ENCODE data around the gene HTRA1.

GRCh38 chr10:122514045-122514840, 52.9 kb downstream of the HTRA1 start:
- TF ChIP-seq HMG20A (CRISPR knock-in tag; conservative IDR thresholded peaks at IDR 0.05) (no peak), SMARCE1 (IDR thresholded peaks at IDR 0.05) (no peak)
- TF ChIP-seq, protein P1, sequence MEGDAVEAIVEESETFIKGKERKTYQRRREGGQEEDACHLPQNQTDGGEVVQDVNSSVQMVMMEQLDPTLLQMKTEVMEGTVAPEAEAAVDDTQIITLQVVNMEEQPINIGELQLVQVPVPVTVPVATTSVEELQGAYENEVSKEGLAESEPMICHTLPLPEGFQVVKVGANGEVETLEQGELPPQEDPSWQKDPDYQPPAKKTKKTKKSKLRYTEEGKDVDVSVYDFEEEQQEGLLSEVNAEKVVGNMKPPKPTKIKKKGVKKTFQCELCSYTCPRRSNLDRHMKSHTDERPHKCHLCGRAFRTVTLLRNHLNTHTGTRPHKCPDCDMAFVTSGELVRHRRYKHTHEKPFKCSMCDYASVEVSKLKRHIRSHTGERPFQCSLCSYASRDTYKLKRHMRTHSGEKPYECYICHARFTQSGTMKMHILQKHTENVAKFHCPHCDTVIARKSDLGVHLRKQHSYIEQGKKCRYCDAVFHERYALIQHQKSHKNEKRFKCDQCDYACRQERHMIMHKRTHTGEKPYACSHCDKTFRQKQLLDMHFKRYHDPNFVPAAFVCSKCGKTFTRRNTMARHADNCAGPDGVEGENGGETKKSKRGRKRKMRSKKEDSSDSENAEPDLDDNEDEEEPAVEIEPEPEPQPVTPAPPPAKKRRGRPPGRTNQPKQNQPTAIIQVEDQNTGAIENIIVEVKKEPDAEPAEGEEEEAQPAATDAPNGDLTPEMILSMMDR (IDR thresholded peaks at IDR 0.05 in 2 of 3, conservative IDR thresholded peaks at IDR 0.05 in 1 of 3; ENCODE audit: insufficient read depth in 2 of 3, low read depth in 1 of 3, low read length in 3 of 3): no peak
- TF ChIP-seq, protein P2, sequence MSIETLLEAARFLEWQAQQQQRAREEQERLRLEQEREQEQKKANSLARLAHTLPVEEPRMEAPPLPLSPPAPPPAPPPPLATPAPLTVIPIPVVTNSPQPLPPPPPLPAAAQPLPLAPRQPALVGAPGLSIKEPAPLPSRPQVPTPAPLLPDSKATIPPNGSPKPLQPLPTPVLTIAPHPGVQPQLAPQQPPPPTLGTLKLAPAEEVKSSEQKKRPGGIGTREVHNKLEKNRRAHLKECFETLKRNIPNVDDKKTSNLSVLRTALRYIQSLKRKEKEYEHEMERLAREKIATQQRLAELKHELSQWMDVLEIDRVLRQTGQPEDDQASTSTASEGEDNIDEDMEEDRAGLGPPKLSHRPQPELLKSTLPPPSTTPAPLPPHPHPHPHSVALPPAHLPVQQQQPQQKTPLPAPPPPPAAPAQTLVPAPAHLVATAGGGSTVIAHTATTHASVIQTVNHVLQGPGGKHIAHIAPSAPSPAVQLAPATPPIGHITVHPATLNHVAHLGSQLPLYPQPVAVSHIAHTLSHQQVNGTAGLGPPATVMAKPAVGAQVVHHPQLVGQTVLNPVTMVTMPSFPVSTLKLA (conservative IDR thresholded peaks at IDR 0.05): no peak

Data from K562 (cell line).